NCI-H526 treated with DMSO at 0.1 percent for 48 hours (cell line): ENCODE data around the gene PLOD3.
A peak's percentile ranks its signal among the peaks of the same experiment; 100 is the strongest.
"Not testable (repeated sequence)": the region's sequence is repeated elsewhere in the genome, so short reads cannot be mapped to it uniquely, and the experiment has no call there.

Experiments used
- DNase-seq: peaks from one replicate; lab custom pipeline; 2025; lab: John Stamatoyannopoulos, UW

Gene PLOD3

GRCh38 chr7:101217388-101218235, at the start of gene PLOD3, which contains the start of gene ZNHIT1:
Gene PLOD3, minus strand, starts transcription at chr7:101217581. Its CDS starts 307 bp downstream, at chr7:101217274.
Gene ZNHIT1, plus strand, starts transcription at chr7:101218165. Its CDS starts 31 bp downstream, at chr7:101218196.
- DNase-seq: peak; percentile 98

GRCh38 chr7:101265622-101266516, 48.5 kb upstream of the PLOD3 start:
- DNase-seq: no peak

GRCh38 chr7:101264102-101264706, 46.8 kb upstream of the PLOD3 start:
- DNase-seq: not testable (repeated sequence)

- DNase-seq: no peak
Observed at GRCh38 chr7:101258243-101258731, 40.9 kb upstream of the PLOD3 start.

- DNase-seq: no peak
Observed at GRCh38 chr7:101255796-101256195, 38.4 kb upstream of the PLOD3 start.

- DNase-seq: not testable (repeated sequence)
Observed at GRCh38 chr7:101253199-101253598, 35.8 kb upstream of the PLOD3 start.

- DNase-seq: peak; percentile 95
Observed at GRCh38 chr7:101251871-101252659, 34.7 kb upstream of the PLOD3 start.

GRCh38 chr7:101250324-101250723, 32.9 kb upstream of the PLOD3 start:
- DNase-seq: no peak

GRCh38 chr7:101248276-101248675, 30.9 kb upstream of the PLOD3 start:
- no peak for DNase-seq

GRCh38 chr7:101245147-101245668, 27.8 kb upstream of the PLOD3 start:
- DNase-seq: no peak

GRCh38 chr7:101244375-101245146, 27.2 kb upstream of the PLOD3 start, which contains the start of gene FIS1:
Gene FIS1, minus strand, starts transcription at chr7:101245081. Its CDS starts 77 bp downstream, at chr7:101245004.
- peak; percentile 95 for DNase-seq

- DNase-seq: no peak
Observed at GRCh38 chr7:101243646-101244374, 26.4 kb upstream of the PLOD3 start.

GRCh38 chr7:101241443-101242349, 24.3 kb upstream of the PLOD3 start:
- DNase-seq: no peak

GRCh38 chr7:101241015-101241363, 23.6 kb upstream of the PLOD3 start:
- no peak for DNase-seq

- no peak for DNase-seq
Observed at GRCh38 chr7:101240226-101241014, 23.0 kb upstream of the PLOD3 start.

- no peak for DNase-seq
Observed at GRCh38 chr7:101239951-101240220, 22.5 kb upstream of the PLOD3 start.

GRCh38 chr7:101239191-101239950, 22.0 kb upstream of the PLOD3 start:
- DNase-seq: no peak
